NCI-H748 (cell line): ENCODE results near the gene STUB1.
A peak's percentile ranks its signal among the peaks of the same experiment; 100 is the strongest.

Source experiments
- DNase-seq: peaks from one replicate; lab custom pipeline; 2025; ENCODE audit not compliant: unreplicated experiment; lab: John Stamatoyannopoulos, UW

The STUB1 gene

DNA sequence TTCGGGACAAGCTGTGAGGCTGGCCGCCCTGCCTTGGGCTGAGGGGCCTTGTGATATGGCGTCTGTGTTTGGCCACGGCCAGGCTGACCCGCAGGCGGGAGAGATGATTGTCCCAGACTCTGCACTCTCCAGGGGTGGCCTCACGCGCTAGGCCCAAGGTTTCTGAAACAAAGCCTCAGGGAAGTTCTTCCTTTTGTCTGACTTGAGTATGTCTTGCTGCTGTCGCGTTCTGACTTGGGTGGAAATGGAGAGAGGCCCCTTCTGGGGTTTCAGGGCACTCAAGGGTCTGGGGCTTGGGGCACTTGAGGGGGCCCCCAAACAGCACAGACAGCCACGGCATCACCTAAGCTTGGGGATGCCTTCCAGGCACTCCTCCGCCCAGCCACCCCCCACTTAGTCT is 30.9 kb downstream of the STUB1 start:
- DNase-seq: no peak

DNA sequence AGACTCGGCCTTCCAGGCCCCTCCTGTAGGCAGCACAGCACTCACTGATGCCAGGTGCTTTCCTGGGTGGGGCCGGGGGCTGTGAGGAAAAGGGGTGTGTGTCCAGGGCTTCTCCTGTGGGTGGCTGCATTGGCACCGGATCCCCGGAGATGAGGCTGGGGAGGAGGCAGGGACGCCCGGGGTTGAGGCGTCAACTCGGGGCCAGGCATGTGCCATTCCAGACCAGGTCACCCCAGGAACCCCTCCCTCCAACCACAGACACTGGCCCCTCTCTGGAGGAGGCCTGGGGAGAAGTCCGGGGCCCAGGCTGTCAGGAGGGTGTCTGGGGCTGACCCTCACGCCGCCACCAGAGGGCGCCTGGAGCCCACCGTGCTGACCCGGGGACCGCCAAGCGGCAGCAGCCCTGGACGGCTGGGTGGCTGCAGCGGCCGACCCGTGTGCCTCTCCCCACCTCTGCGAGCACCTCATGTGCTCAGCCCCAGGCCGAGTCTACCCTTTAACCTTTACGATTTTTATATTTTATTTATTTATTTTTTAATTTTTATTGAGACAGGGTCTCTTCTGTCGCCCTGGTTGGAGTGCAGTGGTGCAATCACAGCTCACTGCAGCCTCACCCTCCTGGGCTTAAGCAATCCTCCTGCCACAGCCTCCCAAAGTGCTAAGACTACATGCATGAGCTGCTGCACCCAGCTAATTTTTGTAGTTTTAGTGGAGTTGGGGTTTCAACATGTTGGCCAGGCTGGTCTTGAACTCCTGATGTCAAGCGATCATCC is 31.5 kb downstream of the STUB1 start:
- DNase-seq: peak; percentile 62

DNA sequence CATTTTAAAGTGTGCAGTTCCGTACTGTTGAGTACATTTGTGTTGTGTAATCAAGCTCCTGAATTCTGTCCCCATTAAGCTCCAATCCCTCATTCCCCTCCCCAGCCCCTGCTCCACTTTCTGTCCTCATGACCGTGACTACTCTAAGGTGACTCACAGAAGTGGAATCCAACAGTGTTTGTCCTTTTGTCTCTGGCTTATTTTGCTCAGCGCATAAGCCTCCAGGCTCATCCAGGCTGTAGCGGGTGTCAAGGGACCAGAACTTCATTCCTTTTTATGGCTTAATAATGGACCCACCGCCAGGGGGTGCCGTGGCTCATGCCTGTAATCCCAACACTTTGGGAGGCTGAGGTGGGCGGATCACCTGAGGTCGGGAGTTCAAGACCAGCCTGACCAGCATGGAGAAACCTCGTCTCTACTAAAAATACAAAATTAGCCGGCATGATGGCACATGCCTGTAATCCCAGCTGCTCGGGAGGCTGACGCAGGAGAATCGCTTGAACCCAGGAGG is 32.6 kb downstream of the STUB1 start:
- DNase-seq: peak; percentile 44

DNA sequence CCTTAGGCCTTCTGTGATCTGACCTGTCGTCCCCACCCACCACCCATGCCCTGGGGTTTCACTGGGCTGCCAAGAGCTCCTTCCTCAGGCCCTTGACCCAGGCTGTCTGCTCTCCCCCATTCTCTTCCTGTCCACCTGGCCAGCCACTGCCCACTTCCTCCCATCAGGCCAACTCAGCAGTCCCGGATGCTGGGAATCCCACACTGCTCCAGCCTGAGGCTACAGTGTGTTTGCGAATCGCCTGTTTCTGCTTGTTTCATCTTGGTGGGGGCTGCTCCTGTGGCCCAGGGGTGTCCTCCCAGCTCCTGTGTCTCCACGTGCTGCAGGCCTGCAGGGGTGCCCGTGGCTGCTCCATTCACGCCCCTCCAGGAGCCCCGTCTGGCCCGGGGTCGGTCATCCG is 33.9 kb downstream of the STUB1 start:
- DNase-seq: no peak

DNA sequence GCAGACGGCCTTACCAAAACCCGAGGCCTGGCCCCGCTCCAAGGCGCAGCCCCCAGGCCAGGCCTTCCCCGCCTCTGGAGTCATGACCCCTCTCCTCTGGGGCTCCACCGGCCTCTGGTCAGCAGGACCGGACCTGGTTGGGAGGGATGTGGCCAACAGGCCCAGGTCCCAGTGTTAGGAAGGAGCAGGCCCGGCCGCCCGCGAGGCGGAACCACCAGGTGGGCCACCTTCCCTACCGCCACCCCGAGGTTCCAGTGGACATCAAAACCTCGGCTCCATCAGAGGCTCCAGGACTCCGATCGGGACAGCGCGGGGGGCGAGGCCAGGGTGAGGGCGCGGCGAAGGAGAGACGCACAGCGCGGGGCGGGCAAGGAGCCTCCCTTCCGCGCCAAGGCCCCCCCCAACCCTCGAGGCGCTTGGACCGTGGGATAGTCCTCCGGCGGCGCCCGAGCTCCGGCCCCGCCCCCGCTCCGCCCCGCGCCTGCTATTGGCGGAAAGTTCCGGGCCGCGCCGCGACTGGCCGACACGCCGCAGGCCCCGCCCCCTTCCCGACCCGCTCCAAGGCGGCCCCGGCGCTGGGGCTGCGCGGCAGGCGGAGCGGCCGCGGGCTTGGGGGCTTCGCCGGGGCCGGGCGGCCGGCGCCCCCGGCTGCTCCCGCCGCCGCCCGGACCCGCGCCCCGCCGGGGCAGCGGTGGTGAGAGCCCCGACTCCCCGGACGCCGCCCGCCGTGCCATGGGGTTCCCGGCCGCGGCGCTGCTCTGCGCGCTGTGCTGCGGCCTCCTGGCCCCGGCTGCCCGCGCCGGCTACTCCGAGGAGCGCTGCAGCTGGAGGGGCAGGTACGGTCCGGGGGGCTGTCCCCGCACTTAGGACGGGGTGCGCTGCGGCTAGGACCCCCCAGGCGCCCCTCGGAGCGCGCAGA is 34.6 kb downstream of the STUB1 start, which contains the start of gene METRN:
METRN (plus strand) TSS at position 561 of the 919 bp plus-strand sequence; CDS start at position 733, 172 bp downstream.
- DNase-seq: peak; percentile 80

DNA sequence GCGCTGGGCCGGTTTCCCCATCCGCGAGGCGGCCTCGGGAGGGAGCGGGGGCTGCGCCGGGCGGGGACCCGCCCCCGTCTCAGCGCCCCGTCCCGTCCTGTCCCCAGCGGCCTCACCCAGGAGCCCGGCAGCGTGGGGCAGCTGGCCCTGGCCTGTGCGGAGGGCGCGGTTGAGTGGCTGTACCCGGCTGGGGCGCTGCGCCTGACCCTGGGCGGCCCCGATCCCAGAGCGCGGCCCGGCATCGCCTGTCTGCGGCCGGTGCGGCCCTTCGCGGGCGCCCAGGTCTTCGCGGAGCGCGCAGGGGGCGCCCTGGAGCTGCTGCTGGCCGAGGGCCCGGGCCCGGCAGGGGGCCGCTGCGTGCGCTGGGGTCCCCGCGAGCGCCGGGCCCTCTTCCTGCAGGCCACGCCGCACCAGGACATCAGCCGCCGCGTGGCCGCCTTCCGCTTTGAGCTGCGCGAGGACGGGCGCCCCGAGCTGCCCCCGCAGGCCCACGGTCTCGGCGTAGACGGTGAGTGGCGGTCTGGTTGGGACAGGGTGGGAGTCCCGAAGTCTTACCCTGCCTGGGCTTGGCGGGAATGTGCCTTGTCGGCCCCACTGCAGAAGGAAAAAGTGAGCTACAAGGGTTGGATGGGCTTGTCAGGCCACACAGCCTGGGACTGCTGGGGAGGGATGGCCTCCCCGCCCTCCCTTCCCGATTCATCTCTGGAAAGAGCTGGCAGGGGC is 35.4 kb downstream of the STUB1 start:
- DNase-seq: peak; percentile 37

DNA sequence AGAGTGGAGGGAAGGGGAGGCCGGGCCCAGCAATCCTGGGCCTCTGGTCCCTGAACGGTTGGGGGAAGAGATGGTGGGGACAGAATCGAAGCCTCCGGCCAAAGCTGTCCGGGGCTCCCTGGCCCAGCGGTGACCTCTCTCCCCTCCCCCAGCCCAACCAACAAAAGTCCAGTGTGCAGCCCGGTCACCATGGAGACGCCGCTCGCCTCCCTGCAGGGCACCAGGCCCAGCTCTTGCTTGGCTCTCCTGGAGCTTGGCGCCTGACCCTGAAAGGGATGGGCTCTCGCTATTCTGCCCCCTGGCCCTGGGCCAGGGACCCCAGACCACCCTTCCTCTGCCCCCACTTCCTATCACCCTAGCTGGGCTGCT is 36.0 kb downstream of the STUB1 start:
- peak; percentile 55 for DNase-seq

DNA sequence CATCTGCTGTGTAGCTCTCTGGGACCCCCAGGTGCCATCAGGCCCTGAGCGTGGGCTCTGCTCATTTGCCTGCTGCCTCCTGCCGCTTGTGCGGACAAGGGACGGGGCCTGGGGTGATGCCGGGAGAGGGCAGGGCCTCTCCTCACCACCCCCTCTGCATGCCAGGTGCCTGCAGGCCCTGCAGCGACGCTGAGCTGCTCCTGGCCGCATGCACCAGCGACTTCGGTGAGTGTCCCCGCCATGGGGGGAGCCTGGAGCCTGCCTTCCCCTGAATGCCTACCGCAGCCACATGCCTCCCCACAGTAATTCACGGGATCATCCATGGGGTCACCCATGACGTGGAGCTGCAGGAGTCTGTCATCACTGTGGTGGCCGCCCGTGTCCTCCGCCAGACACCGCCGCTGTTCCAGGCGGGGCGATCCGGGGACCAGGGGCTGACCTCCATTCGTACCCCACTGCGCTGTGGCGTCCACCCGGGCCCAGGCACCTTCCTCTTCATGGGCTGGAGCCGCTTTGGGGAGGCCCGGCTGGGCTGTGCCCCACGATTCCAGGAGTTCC is 36.6 kb downstream of the STUB1 start:
- no peak for DNase-seq

DNA sequence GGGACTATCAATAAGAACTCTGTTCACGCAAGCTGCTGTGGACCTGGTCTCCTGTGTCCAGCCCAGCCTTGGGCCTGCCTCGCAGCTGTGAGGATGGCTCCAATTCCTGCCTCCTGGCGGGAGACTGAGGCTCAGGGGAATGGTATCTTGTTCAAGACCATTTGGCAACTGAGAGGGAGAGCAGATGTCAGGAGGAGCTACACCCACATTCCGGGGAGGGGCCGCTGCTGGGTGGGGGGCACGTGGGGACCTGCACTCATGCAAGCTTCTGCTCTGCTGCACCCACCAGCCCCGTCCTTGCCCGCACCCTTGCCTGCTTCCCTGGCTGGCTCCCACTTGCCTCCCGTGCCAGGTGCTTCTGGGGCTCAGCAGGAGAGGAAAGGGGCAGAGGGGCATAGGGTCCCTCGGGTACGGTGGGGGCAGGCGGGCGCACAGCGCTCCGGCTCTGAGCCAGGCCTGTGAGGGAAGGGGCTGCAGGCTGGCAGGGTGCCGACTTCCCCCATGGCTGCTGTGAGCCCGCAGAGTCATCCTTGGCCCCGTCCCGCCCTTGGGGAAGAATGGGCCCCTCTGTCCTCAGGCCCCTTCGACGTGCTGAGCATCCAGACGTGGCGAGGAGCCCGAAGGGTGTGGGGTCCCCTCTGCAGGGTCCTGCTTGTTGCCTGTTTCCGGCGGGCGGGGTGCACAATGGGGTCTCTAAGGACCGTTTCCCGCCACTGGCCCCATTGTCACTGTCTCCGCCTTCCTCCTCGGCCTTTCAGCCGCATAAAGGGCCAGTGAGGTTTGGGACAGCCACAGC is 37.4 kb downstream of the STUB1 start:
- DNase-seq: no peak

DNA sequence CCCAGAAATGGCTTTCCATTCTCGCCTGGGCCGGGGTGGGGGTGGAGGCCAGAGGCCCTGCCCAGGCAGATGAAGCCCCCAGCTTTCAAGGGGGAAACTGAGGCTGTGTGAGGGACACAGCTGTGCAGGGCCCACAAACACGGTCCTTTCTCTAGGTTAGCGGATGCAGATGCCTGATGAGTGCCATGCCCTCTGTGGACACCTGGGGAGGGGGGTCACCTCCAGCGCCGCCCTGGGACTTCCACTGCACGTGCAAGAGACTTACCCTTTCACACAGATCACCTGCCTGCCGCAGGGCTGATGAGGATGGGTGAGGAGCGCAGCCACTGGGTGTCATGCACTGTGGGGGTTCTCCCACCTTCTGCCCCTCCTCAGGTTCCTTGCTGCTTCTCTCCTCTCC is 38.2 kb downstream of the STUB1 start:
- no peak for DNase-seq

DNA sequence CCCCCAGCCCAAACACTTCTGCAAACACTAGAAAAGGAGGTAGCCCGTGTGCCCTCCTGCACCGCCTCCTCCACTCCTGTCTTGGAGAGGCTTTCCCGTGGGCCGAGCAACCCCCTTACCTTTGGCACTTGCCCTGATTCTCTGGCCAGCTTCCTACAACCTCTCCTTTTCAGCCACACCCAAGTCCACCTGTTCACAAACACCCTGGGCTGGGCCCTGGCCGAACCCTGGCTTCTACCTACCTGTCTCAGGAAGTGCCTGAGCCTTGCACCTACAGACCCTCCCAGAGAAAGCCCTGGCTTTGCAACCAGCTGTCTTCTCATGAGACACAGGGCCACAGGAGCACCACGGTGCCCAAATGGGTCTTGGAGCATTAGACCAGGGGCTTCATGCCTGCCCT is 38.7 kb downstream of the STUB1 start:
- no peak for DNase-seq

DNA sequence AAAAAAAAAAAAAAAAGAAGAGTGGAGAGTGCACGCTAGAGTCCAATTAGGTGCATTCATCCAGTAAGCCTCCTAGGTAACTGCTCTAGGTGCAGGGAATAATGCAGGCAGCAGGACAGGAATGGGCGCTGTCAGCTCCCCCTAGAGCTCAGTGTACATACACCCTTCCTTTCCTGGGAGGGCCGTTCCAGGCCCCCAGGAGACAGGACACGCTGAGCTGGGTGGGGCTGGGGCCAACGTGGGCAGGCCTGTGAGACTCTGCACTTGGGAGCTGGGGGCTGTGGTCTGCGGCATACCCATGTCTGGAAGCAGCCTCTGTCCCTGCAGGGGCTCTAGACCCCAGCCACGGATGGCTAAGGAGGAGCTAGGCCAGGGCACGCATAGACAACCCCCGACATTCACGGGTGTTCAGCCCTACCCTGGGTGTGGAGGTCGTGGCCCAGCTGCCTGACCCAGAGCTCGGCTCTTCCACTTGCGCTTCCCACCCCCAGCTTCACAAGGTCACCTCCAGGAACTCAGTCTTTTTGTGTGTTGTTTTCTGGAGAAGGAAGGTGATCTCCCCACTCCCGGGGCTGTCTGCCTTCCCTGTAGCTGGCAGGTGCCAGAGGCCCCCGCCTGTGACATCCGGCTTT is 39.7 kb downstream of the STUB1 start:
- peak; percentile 29 for DNase-seq

DNA sequence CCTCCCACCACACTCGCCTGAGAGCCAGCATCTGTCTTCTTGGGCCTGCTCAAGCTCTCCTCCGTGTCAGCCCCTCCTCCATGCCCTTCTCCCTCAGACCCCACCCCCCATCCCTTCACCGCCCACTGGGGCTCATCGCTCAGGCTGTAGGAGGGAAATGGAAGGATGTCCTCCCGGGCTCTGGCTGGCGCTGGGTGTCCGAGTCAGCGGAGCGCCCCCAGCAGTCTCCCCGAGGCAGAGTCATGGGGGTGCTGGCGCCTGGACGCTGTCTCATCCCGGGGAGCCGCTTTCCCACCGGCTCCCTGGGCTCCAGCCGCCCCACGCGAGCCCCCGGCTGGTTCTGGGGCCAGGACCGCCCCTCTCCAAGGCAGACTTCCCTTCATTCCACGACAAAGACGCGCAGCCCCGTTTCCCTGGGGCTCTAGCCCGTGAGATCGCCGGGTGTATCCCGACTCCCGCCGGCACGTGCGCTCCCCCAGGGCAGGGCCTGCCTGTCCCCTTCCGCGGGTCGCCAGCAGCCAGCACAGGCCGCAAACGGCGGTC is 40.3 kb downstream of the STUB1 start:
- peak; percentile 74 for DNase-seq

DNA sequence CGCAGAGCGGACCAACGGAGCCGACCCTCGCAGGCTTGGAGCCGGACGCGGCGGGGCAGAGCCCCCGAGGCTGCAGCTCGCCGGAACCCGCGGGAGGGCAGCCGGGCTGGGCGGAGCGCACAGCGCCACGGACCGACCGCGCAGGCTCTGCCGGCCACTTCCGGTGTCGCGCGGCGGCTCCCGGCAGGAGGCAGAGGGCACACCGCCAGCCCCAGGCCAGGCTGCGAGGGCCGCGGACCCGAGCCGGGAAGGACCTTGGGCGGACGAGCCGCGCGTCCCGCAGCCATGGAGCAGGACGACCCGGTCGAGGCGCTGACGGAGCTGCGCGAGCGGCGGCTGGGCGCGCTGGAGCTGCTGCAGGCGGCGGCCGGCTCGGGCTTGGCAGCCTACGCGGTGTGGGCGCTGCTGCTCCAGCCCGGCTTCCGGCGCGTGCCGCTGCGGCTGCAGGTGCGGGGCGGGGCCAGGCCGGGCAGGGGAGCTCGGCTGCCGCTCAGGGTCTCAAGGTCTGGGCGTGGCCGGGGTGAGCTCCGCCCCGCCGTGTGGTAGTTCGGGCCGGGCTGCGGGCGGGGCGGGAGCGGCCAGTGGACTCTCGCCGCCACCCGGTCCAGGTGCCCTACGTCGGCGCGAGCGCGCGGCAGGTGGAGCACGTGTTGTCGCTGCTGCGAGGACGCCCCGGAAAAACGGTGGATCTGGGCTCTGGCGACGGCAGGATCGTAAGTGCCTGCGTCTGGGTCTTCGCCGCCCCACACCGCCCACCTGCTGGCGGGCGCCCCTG is 41.0 kb downstream of the STUB1 start, which contains the start of gene ANTKMT:
ANTKMT (plus strand) TSS at position 157 of the 775 bp plus-strand sequence; CDS start at position 286, 129 bp downstream.
- peak; percentile 91 for DNase-seq

DNA sequence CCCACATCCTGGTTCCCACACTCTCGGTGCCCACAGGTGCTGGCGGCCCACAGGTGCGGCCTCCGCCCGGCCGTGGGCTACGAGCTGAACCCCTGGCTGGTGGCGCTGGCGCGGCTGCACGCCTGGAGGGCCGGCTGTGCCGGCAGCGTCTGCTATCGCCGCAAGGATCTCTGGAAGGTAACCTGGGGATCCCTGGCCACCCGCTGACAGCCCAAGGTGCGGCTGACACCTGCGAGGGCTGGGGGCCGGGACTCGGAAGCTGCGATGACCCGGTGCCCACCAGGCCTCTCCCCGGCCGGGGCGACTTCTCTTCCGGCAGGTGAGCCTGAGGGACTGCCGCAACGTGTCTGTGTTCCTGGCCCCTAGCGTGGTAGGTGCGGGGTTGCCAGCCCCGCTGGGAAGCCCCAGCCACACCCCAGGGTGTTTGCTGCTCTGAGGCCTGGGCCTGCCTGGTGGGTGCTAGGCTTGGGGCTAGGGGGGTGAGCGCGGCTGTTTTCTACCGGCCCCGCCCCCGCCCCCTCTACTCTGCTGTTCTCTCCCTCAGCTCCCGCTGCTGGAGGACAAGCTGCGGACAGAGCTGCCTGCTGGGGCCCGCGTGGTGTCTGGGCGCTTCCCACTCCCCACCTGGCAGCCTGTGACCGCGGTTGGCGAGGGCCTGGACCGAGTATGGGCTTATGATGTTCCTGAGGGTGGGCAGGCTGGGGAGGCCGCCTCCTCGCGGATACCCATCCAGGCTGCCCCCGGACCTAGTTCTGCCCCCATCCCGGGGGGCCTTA is 41.7 kb downstream of the STUB1 start:
- peak; percentile 23 for DNase-seq

DNA sequence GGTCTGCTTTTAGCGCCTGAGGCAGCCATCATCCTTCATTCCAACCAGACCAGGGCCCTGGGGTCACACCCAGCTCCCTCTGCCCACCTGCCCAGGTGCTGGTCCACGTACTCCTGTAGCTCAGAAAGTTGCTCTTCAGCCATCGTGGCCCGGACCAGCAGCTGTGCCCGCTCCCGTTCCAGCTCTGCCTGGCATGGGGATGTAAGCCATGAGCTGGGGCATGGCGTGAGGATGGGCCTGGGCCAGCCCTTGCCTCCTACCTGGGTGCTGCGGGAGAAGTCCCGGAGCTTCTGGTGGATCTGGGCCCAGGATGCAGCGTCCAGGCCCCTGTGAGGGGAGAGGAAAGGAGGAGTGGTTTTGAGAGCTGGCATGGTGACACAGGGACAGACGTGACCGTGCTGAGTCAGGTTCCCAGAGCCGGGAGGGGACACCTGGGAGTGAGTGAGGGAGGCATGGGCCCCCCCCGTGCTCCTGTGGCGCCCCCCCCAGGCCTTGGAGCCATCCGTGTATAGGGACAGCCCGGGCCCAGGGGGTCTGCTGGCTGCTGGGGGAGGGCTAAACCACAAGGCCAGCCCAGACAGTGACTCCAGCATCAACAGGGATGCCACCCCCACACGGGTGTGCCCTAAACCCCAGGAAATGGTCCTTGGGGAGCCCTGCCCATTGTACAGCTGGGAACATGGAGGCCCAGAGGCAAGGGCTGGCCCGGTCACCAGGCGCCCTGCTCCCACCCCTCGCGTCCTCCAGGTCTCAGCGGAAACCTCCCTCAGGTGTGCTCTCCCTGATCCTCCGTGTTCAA is 42.8 kb downstream of the STUB1 start:
- no peak for DNase-seq

DNA sequence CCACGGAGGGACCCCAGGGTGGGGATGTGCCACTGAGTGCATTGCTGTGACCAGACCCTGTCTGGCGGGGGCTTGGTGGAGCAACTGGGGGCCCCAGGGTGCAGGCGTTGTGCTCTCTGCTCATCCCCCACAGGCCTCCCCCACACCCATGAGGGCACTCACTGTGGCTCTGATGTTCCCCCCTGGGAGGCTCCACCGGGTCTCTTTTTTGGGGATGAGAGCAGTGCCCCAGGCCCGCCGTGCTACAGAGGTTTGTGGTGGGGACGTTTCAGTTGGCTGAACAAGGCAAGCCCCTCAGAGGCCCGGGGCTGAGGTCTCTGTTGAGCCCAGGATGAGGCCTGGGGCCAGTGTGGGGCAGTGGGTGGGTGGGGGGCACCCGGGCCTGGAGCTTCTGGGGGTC is 43.5 kb downstream of the STUB1 start:
- DNase-seq: no peak
